H1 (cell line): ENCODE results near the gene MCRS1. TPM values are rescaled to one million over a fixed set of nuclear protein-coding genes. Genes with fewer than 3 reads are reported as not detected.

Experiments used
- CTCF ChIA-PET: fragments of 300-600 bp; sonication (Branson Sonifier 250); formaldehyde crosslinking; loops from one replicate; lab custom pipeline; 2021; ENCODE audit not compliant: partially characterized antibody; lab: Charles Lee
- POLR2A ChIA-PET: fragments of 300-600 bp; sonication (Branson Sonifier 250); formaldehyde crosslinking; loops from one replicate; lab custom pipeline; 2021; ENCODE audit warnings: inconsistent platforms; ENCODE audit not compliant: partially characterized antibody; lab: Charles Lee
- DNase-seq, 2 experiments: peaks; one replicate each; pipeline versions ENCODE4 v3.0.0 to v3.0.0-alpha.2; 2010 to 2022; ENCODE audit warnings: low spot score in 2 of 2, low read depth in 1 of 2, mixed read lengths in 1 of 2
- FAIRE-seq: peaks from 2 replicates; lab custom pipeline; 2011; peaks lifted over from hg19 to GRCh38; lab: Jason Lieb, UNC
- H2AFZ ChIP-seq: 2 replicates; pipeline ENCODE4 v1.8.1; 2012; ENCODE audit warnings: low read length, inconsistent platforms
- H2AK5ac ChIP-seq: 2 replicates; pipeline ENCODE4 v1.6.1; 2013; ENCODE audit warnings: low read depth, low read length
- H2BK120ac ChIP-seq: replicated peaks from 2 replicates; pipeline ENCODE3; 2013; ENCODE audit warnings: low read depth, low read length, inconsistent platforms
- H2BK12ac ChIP-seq: 2 replicates; pipeline ENCODE4 v1.6.1; 2013; ENCODE audit warnings: low read depth, low read length
- H2BK15ac ChIP-seq: 2 replicates; pipeline ENCODE4 v1.6.1; 2013; ENCODE audit warnings: low read length
- H2BK20ac ChIP-seq: 2 replicates; pipeline ENCODE4 v1.6.1; 2013; ENCODE audit warnings: low read length
- H2BK5ac ChIP-seq: 2 replicates; pipeline ENCODE4 v1.6.1; 2013; ENCODE audit warnings: low read depth, low read length
- H3K14ac ChIP-seq: 2 replicates; pipeline ENCODE4 v1.6.1; 2013; ENCODE audit warnings: inconsistent platforms; ENCODE audit not compliant: insufficient read length
- H3K18ac ChIP-seq: 2 replicates; pipeline ENCODE4 v1.6.1; 2013; ENCODE audit warnings: low read length; ENCODE audit errors: extremely low read depth
- H3K23ac ChIP-seq: 2 replicates; pipeline ENCODE4 v1.6.1; 2013; ENCODE audit warnings: inconsistent platforms; ENCODE audit not compliant: insufficient read length
- H3K23me2 ChIP-seq: 2 replicates; pipeline ENCODE4 v1.6.1; 2013; ENCODE audit warnings: low read depth, low read length
- H3K27ac ChIP-seq: 2 replicates; pipeline ENCODE4 v1.6.1; 2011; ENCODE audit warnings: low read depth, low read length, inconsistent platforms
- H3K27me3 ChIP-seq, 4 experiments: replicated peaks in 1 of 4; 1 replicate in 1 of 4; 2 replicates in 3 of 4; pipeline versions ENCODE4 v1.6.1 to v1.8.1; 2011 to 2013; ENCODE audit warnings: low read length in 3 of 4, mild to moderate bottlenecking in 3 of 4, inconsistent platforms in 2 of 4, mixed read lengths in 2 of 4, moderate library complexity in 1 of 4; ENCODE audit not compliant: control insufficient read depth in 3 of 4, insufficient read depth in 3 of 4; ENCODE audit errors: extremely low read depth in 1 of 4
- H3K36me3 ChIP-seq, 4 experiments: 2 replicates each; pipeline versions ENCODE4 v1.6.1 to v1.8.1; 2011 to 2013; ENCODE audit warnings: mild to moderate bottlenecking in 4 of 4, low read length in 3 of 4, moderate library complexity in 2 of 4, control low read depth in 1 of 4, inconsistent platforms in 1 of 4; ENCODE audit not compliant: insufficient read depth in 4 of 4, control insufficient read depth in 2 of 4
- H3K4ac ChIP-seq: replicated peaks from 2 replicates; pipeline ENCODE3; 2013; ENCODE audit warnings: low read length, low read depth, mixed read lengths, inconsistent platforms; ENCODE audit not compliant: insufficient read length
- H3K4me1 ChIP-seq, 4 experiments: replicated peaks in 1 of 4; 1 replicate in 1 of 4; 2 replicates in 3 of 4; pipeline versions ENCODE4 v1.6.1 to v1.8.1; 2011 to 2013; ENCODE audit warnings: low read length in 3 of 4, inconsistent platforms in 2 of 4, mixed read lengths in 1 of 4; ENCODE audit not compliant: insufficient read depth in 4 of 4, control insufficient read depth in 3 of 4
- H3K4me2 ChIP-seq, 2 experiments: 2 replicates each; pipeline versions ENCODE4 v1.6.1 to v1.8.1; 2011 to 2013; ENCODE audit warnings: low read depth in 2 of 2, low read length in 2 of 2, control low read depth in 1 of 2, inconsistent platforms in 1 of 2, mild to moderate bottlenecking in 1 of 2; ENCODE audit not compliant: insufficient read depth in 1 of 2
- H3K4me3 ChIP-seq, 4 experiments: fragments of 200-600, 300-600 bp in 1 of 4; sonication (generic), shearing (Covaris generic), sonication (Bioruptor Twin) in 1 of 4; 2 replicates each; pipeline versions ENCODE4 v1.5.1 to v1.8.1; 2011 to 2016; ENCODE audit warnings: low read length in 4 of 4, low read depth in 3 of 4, control low read depth in 2 of 4, inconsistent platforms in 2 of 4, mild to moderate bottlenecking in 2 of 4, mixed read lengths in 1 of 4, moderate library complexity in 1 of 4; ENCODE audit not compliant: insufficient read depth in 2 of 4; ENCODE audit errors: extremely low read depth in 1 of 4
- H3K56ac ChIP-seq: replicated peaks from 2 replicates; pipeline ENCODE3; 2013; ENCODE audit warnings: low read depth, mild to moderate bottlenecking, mixed read lengths, low read length, inconsistent platforms; ENCODE audit not compliant: insufficient read length
- H3K79me1 ChIP-seq: 2 replicates; pipeline ENCODE4 v1.6.1; 2013; ENCODE audit warnings: low read depth, low read length, control low read depth
- H3K79me2 ChIP-seq, 2 experiments: 2 replicates each; pipeline versions ENCODE4 v1.6.1 to v1.8.1; 2012 to 2013; ENCODE audit warnings: low read length in 2 of 2, mild to moderate bottlenecking in 2 of 2, inconsistent platforms in 1 of 2; ENCODE audit not compliant: insufficient read depth in 2 of 2, control insufficient read depth in 1 of 2
- H3K9ac ChIP-seq, 4 experiments: replicated peaks in 1 of 4; 1 replicate in 1 of 4; 2 replicates in 3 of 4; pipeline versions ENCODE4 v1.6.1 to v1.8.1; 2011 to 2013; ENCODE audit warnings: low read depth in 3 of 4, low read length in 3 of 4, control low read depth in 2 of 4, mild to moderate bottlenecking in 2 of 4, moderate library complexity in 2 of 4, inconsistent platforms in 1 of 4; ENCODE audit errors: extremely low read depth in 1 of 4
- H3K9me3 ChIP-seq, 2 experiments: 2 replicates each; pipeline versions ENCODE4 v1.6.1 to v1.8.1; 2012 to 2013; ENCODE audit warnings: mild to moderate bottlenecking in 2 of 2, moderate library complexity in 2 of 2, control low read depth in 1 of 2, inconsistent platforms in 1 of 2, low read depth in 1 of 2, low read length in 1 of 2, mixed read lengths in 1 of 2; ENCODE audit not compliant: insufficient read depth in 2 of 2
- H4K20me1 ChIP-seq, 2 experiments: replicated peaks in 1 of 2; 2 replicates each; pipeline versions ENCODE3 to v1.8.1; 2011 to 2013; ENCODE audit warnings: inconsistent platforms in 2 of 2, low read length in 2 of 2, mild to moderate bottlenecking in 1 of 2; ENCODE audit not compliant: insufficient read depth in 2 of 2, control insufficient read depth in 1 of 2
- H4K5ac ChIP-seq: 2 replicates; pipeline ENCODE4 v1.6.1; 2013; ENCODE audit warnings: low read length, low read depth, mixed read lengths, inconsistent platforms; ENCODE audit not compliant: insufficient read length
- H4K8ac ChIP-seq: 2 replicates; pipeline ENCODE4 v1.8.0; 2013; ENCODE audit warnings: mild to moderate bottlenecking, moderate library complexity, low read length, inconsistent platforms; ENCODE audit not compliant: insufficient read depth; ENCODE audit errors: extremely low read depth
- H4K91ac ChIP-seq: replicated peaks from 2 replicates; pipeline ENCODE3; 2013; ENCODE audit warnings: low read length, mixed read lengths, inconsistent platforms; ENCODE audit not compliant: insufficient read length
- BRCA1 ChIP-seq: IDR thresholded peaks from 2 replicates; pipeline ENCODE4 v1.6.1; 2012; ENCODE audit warnings: low read depth, low read length, improper control_type of control experiment
- CBX8 ChIP-seq: fragments of 300-800, 300-1000 bp; sonication (generic); IDR thresholded peaks from 2 replicates; pipeline ENCODE4 v1.7.1; 2016; ENCODE audit warnings: low read depth, low read length, borderline replicate concordance
- EZH2 ChIP-seq: fragments of 200-600 bp; sonication (generic); IDR thresholded peaks from 2 replicates; pipeline ENCODE4 v1.7.1; 2012; ENCODE audit warnings: low read depth, mild to moderate bottlenecking, moderate library complexity, low read length, inconsistent platforms; ENCODE audit not compliant: severe bottlenecking
- JUN ChIP-seq: IDR thresholded peaks from 2 replicates; pipeline ENCODE4 v1.6.1; 2011; ENCODE audit warnings: low read depth, mild to moderate bottlenecking, improper control_type of control experiment, low read length
- KDM1A ChIP-seq: fragments of 200-600, 300-600 bp; sonication (generic); IDR thresholded peaks from 2 replicates; pipeline ENCODE4 v1.7.1; 2016; ENCODE audit warnings: mild to moderate bottlenecking, low read length, borderline replicate concordance
- PHF8 ChIP-seq: fragments of 200-600 bp; sonication (generic); conservative IDR thresholded peaks from 2 replicates; pipeline ENCODE4 v1.7.1; 2012; ENCODE audit warnings: low read depth, mild to moderate bottlenecking, inconsistent platforms, low read length, moderate library complexity
- RNF2 ChIP-seq: fragments of 200-900, 300-1000 bp; sonication (generic); IDR thresholded peaks from 2 replicates; pipeline ENCODE4 v1.7.1; 2016; ENCODE audit warnings: borderline replicate concordance, low read depth, mild to moderate bottlenecking, antibody characterized with exemption, low read length; ENCODE audit not compliant: poor library complexity, severe bottlenecking; ENCODE audit errors: missing control alignments
- WGBS, 2 experiments: shearing (Covaris generic) in 1 of 2; methylation state at CpG; one replicate each; pipeline versions ENCODE4 v1.1.6 to v1.1.7; 2013 to 2015; ENCODE audit warnings: low lambda C conversion rate in 2 of 2, mixed read lengths in 2 of 2, inconsistent platforms in 1 of 2, low coverage in 1 of 2, missing lambda C conversion rate in 1 of 2; ENCODE audit not compliant: insufficient replicate concordance in 2 of 2, insufficient coverage in 1 of 2, insufficient read length in 1 of 2; ENCODE audit errors: extremely low coverage in 1 of 2, missing lambda C conversion rate in 1 of 2; 5-methylcytosine and 5-hydroxymethylcytosine counted together
- polyA plus RNA-seq, 7 experiments: library from polyadenylated mRNA; depleted of rRNA in 3 of 7; stranded (reverse) in 5 of 7; unstranded in 2 of 7; fragments of >200 nt in 5 of 7; fragments of 200-250 nt in 2 of 7; gene quantifications; 1 replicate in 5 of 7; 2 replicates in 1 of 7; 4 replicates in 1 of 7; pipeline versions ENCODE4 v1.2.1 to v1.2.3, GENCODE V29; 2011 to 2013; ENCODE audit warnings: missing spikeins in 2 of 7, mixed read lengths in 2 of 7
- total RNA-seq: library from RNA; stranded (reverse); fragmentation: NEBNext Ultra II Directional; extraction: Animal tissue kit (Norgen Biotek cat#: 25700); gene quantifications from 2 replicates; pipeline ENCODE4 v1.2.1, GENCODE V29; 2021

MCRS1 gene
- total and polyA plus RNA-seq, 2 of the 8 experiments (the other 6 are each of a cell fraction or from before 2014, with no cell fraction given) = 90.3 to 139 TPM

DNA sequence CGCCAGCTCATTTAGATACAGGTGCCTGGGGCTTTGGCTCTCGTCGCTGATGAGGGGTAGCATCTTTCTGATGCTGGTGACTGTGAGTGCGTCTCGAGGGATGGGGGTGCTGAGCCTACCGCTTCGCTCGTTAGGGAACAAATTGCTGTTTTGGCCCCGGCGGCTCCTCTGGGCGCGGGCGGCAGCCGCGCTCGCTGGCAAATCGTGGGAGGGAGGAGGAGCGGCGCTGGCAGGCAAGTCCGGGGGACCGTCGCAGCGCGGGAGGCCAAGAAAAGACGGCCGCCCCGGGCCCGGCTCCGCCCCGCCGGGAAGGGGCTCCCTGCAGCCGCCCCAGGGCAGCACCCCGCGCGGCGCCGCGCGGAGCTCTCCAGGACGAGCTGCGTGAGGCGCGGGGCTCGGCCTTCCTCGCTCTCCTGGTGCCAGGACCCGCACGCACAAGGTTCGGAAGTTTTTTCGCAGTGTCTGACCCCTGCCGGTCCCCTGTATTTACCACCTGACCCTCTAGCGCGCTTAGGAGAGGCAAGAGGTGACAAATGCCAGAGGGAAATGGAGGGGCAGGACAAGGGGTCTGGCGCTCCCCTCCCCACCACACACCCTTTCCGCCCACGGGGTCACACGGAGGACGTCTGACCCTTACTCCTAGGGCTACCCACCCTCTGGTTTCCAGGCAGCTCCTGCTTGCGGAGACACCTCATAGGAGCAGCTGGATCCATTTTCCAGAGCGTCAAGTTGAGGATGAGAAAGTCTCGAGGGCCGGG, 30.0 kb downstream of the MCRS1 start:
- Histone ChIP-seq H3K14ac (no peak overlapping the region), H3K27ac (no peak overlapping the region), H3K4ac (no peak overlapping the region), H3K27me3 (peaks cover 59 to 79% (median 75%) of the 10 kb centered on the region in 4 experiments), H2AFZ (no peak overlapping the region), H4K8ac (peak overlapping the region; percentile 72; the same call in 1 of the 2 replicates), H3K4me1 (peaks cover 0 to 23% (median 8%) of the 10 kb centered on the region in 4 experiments; a peak in 5 of 7 replicates), H3K9me3 (no peaks in the 10 kb centered on the region), H3K18ac (no peak overlapping the region; the same call in none of the 2 replicates), H4K20me1 (peaks cover 2 to 9% of the 10 kb centered on the region in 2 experiments), H2BK12ac (no peak overlapping the region), H3K4me2 (peak overlapping the region; percentile 69 to 95), H2BK120ac (no peak overlapping the region), H3K9ac (no peak overlapping the region), H2AK5ac (no peak overlapping the region), H3K56ac (no peak overlapping the region), H2BK15ac (no peak overlapping the region), H2BK20ac (no peak overlapping the region), H4K91ac (no peak overlapping the region), H3K4me3 (peak overlapping the region; percentile 29 to 56 (median 38)), H3K79me2 (no peaks in the 10 kb centered on the region), H4K5ac (no peak overlapping the region), H3K23ac (no peak overlapping the region), H3K36me3 (peaks cover 0 to 6% (median 0%) of the 10 kb centered on the region in 4 experiments; a peak in 1 of 8 replicates), H3K23me2 (peaks cover 9% of the 10 kb centered on the region), H2BK5ac (no peak overlapping the region), H3K79me1 (no peaks in the 10 kb centered on the region)
- POLR2A ChIA-PET = interaction anchor here (0.7 to 2.1 kb wide), 6 partner anchors 30 to 273 kb away, joined by 3 to 5 read pairs (median 4); partner anchors contain the start of genes DNAJC22, MCRS1, SPATS2 and TUBA1C
- FAIRE-seq = no peak
- no peak for DNase-seq
- CTCF ChIA-PET = interaction anchor here (0.5 to 7.8 kb wide), 14 partner anchors 9 to 249 kb away, joined by 3 to 91 read pairs (median 4); partner anchors contain the start of genes DNAJC22 and PRPH
- WGBS, 2 experiments = 4% methylated on average over 36 of the region's 61 CpGs; no CpG with 5 or more reads in 1 of the 2 experiments
- TF ChIP-seq CBX8 = no peak
- TF ChIP-seq BRCA1 = no peak
- peak; percentile 25 for TF ChIP-seq RNF2
- TF ChIP-seq PHF8 = no peak
- no peak for TF ChIP-seq JUN
- TF ChIP-seq EZH2 = peak; percentile 94
- peak; percentile 56; the same call in 1 of the 2 replicates for TF ChIP-seq KDM1A
